HEK293T (cell line): ENCODE data around the gene EIF4G1.

Experiments used
- CTCF ChIA-PET: fragments of 350-600 bp; formaldehyde crosslinking; extraction: SDS; loops from one replicate; lab custom pipeline; 2021; ENCODE audit warnings: antibody characterized with exemption, inconsistent platforms; lab: Yijun Ruan, JAX
- POLR2A ChIA-PET: fragments of 350-600 bp; formaldehyde crosslinking; extraction: SDS; loops from one replicate; lab custom pipeline; 2020; ENCODE audit warnings: antibody characterized with exemption, inconsistent platforms; lab: Yijun Ruan, JAX
- DNase-seq: peaks from one replicate; pipeline ENCODE4 v3.0.0; 2012; ENCODE audit warnings: mixed read lengths; ENCODE audit errors: extremely low spot score
- ARNT ChIP-seq: fragments of 450-650 bp; IDR thresholded peaks from 2 replicates; pipeline ENCODE4 v1.6.1; 2017; ENCODE audit warnings: mild to moderate bottlenecking
- BHLHE40 ChIP-seq: fragments of 450-650 bp; IDR thresholded peaks from 2 replicates; pipeline ENCODE4 v1.6.1; 2016; ENCODE audit warnings: mild to moderate bottlenecking, moderate library complexity, borderline replicate concordance
- CTBP1 ChIP-seq: fragments of 450-650 bp; IDR thresholded peaks from 2 replicates; pipeline ENCODE4 v1.6.1; 2016; ENCODE audit warnings: borderline replicate concordance
- ELF4 ChIP-seq: fragments of 450-650 bp; IDR thresholded peaks from 2 replicates; pipeline ENCODE4 v1.6.1; 2017; ENCODE audit warnings: antibody characterized with exemption
- FOXA1 ChIP-seq: fragments of 450-650 bp; IDR thresholded peaks from 2 replicates; pipeline ENCODE4 v1.6.1; 2016; ENCODE audit warnings: mild to moderate bottlenecking
- FOXK2 ChIP-seq: fragments of 450-650 bp; IDR thresholded peaks from 2 replicates; pipeline ENCODE4 v1.6.1; 2016; ENCODE audit warnings: mild to moderate bottlenecking
- FOXM1 ChIP-seq: fragments of 450-650 bp; IDR thresholded peaks from 2 replicates; pipeline ENCODE4 v1.6.1; 2017; ENCODE audit warnings: mild to moderate bottlenecking, borderline replicate concordance
- HDGF ChIP-seq: fragments of 450-650 bp; IDR thresholded peaks from 2 replicates; pipeline ENCODE4 v1.6.1; 2017; ENCODE audit warnings: antibody characterized with exemption, borderline replicate concordance
- L3MBTL2 ChIP-seq: fragments of 450-650 bp; conservative IDR thresholded peaks from 2 replicates; pipeline ENCODE4 v1.6.1; 2016; ENCODE audit warnings: mild to moderate bottlenecking
- LEF1 ChIP-seq: fragments of 450-650 bp; IDR thresholded peaks from 2 replicates; pipeline ENCODE4 v1.6.1; 2017; ENCODE audit warnings: mild to moderate bottlenecking, borderline replicate concordance
- NFRKB ChIP-seq: fragments of 450-650 bp; IDR thresholded peaks from 2 replicates; pipeline ENCODE4 v1.6.1; 2016; ENCODE audit warnings: mild to moderate bottlenecking, moderate library complexity
- PKNOX1 ChIP-seq: fragments of 450-650 bp; IDR thresholded peaks from 2 replicates; pipeline ENCODE4 v1.6.1; 2016
- SP1 ChIP-seq: fragments of 450-650 bp; IDR thresholded peaks from 2 replicates; pipeline ENCODE4 v1.6.1; 2017
- SUZ12 ChIP-seq: fragments of 450-650 bp; IDR thresholded peaks from 2 replicates; pipeline ENCODE4 v1.6.1; 2016; ENCODE audit warnings: mild to moderate bottlenecking
- TARDBP ChIP-seq: fragments of 450-650 bp; IDR thresholded peaks from 2 replicates; pipeline ENCODE4 v1.6.1; 2016
- ZNF384 ChIP-seq: fragments of 450-650 bp; IDR thresholded peaks from 2 replicates; pipeline ENCODE4 v1.6.1; 2016

Gene EIF4G1

GRCh38 chr3:184315871-184316661, 1.7 kb downstream of the EIF4G1 start:
- CTCF ChIA-PET, result interaction anchor here (0.7 kb wide), 1 partner anchor 481 kb away, joined by 3 read pairs; no protein-coding TSS in a partner anchor
- no peak for DNase-seq
- POLR2A ChIA-PET, result interaction anchor here (0.8 kb wide), 1 partner anchor 16 kb away, joined by 3 read pairs; no protein-coding TSS in a partner anchor
- no peak for TF ChIP-seq ARNT

GRCh38 chr3:184316792-184317191, 2.4 kb downstream of the EIF4G1 start:
- ChIA-PET CTCF (no interaction called here), POLR2A (no interaction called here)
- TF ChIP-seq ELF4, result no peak
- TF ChIP-seq L3MBTL2, result no peak
- no peak for TF ChIP-seq HDGF
- no peak for TF ChIP-seq TARDBP
- no peak for TF ChIP-seq BHLHE40
- no peak for TF ChIP-seq FOXK2
- TF ChIP-seq LEF1, result no peak
- no peak for TF ChIP-seq SP1
- TF ChIP-seq FOXA1, result no peak
- TF ChIP-seq CTBP1, result no peak
- no peak for TF ChIP-seq PKNOX1
- no peak for TF ChIP-seq FOXM1
- TF ChIP-seq ZNF384, result no peak
- TF ChIP-seq SUZ12, result no peak
- no peak for TF ChIP-seq ARNT
- no peak for TF ChIP-seq NFRKB
- DNase-seq, result no peak

- ChIA-PET POLR2A (no interaction called here), CTCF (no interaction called here)
- no peak for DNase-seq
- TF ChIP-seq ELF4 (no peak), ZNF384 (no peak), ARNT (no peak), SUZ12 (no peak), NFRKB (no peak), SP1 (no peak), CTBP1 (no peak), LEF1 (no peak), FOXK2 (no peak), L3MBTL2 (no peak), FOXM1 (no peak)
These were observed 2.8 kb downstream of the EIF4G1 start for GRCh38 chr3:184317201-184317600.

GRCh38 chr3:184320104-184320445, 5.7 kb downstream of the EIF4G1 start:
- DNase-seq, result no peak
- ChIA-PET CTCF (no interaction called here), POLR2A (no interaction called here)

GRCh38 chr3:184321666-184322065, 7.3 kb downstream of the EIF4G1 start:
- TF ChIP-seq FOXA1 (no peak), SUZ12 (no peak), TARDBP (no peak), ARNT (no peak), NFRKB (no peak), HDGF (no peak)
- CTCF ChIA-PET, result no interaction called here
- POLR2A ChIA-PET, result no interaction called here
- DNase-seq, result no peak

More at GRCh38 chr3:184320104-184320445, 5.7 kb downstream of the EIF4G1 start:
- TF ChIP-seq FOXM1 (no peak), LEF1 (no peak), ELF4 (no peak), BHLHE40 (no peak), HDGF (no peak), NFRKB (no peak), PKNOX1 (no peak), FOXA1 (no peak), ZNF384 (no peak), ARNT (no peak), TARDBP (no peak), SUZ12 (no peak)

- POLR2A ChIA-PET, result no interaction called here
- no peak for DNase-seq
- TF ChIP-seq SUZ12, result no peak
- no peak for TF ChIP-seq ZNF384
- no peak for TF ChIP-seq BHLHE40
- TF ChIP-seq TARDBP, result no peak
- CTCF ChIA-PET, result no interaction called here
These were observed 8.5 kb downstream of the EIF4G1 start for GRCh38 chr3:184322731-184323487.

GRCh38 chr3:184323696-184324095, 9.3 kb downstream of the EIF4G1 start:
- no peak for DNase-seq
- TF ChIP-seq FOXA1, result no peak
- TF ChIP-seq ELF4, result no peak
- TF ChIP-seq FOXK2, result no peak
- TF ChIP-seq ZNF384, result no peak
- no peak for TF ChIP-seq FOXM1
- no peak for TF ChIP-seq NFRKB
- no peak for TF ChIP-seq SP1
- no peak for TF ChIP-seq L3MBTL2
- TF ChIP-seq PKNOX1, result no peak
- TF ChIP-seq LEF1, result no peak
- no peak for TF ChIP-seq TARDBP
- TF ChIP-seq CTBP1, result no peak
- TF ChIP-seq BHLHE40, result no peak
- no peak for TF ChIP-seq ARNT
- no peak for TF ChIP-seq SUZ12
- no peak for TF ChIP-seq HDGF
- ChIA-PET POLR2A (no interaction called here), CTCF (no interaction called here)
